Endothelial cell of umbilical vein (primary cell): ENCODE data around the gene GTF2F1. TPM values are rescaled to one million over a fixed set of nuclear protein-coding genes. Genes with fewer than 3 reads are reported as not detected.

ENCODE experiments used
- BruUV-seq: library from RNA; stranded (reverse); fragments of 400-500 nt; replicated peaks from 2 replicates; lab custom pipeline; 2021; lab: Mats Ljungman, UMichigan
- CTCF ChIA-PET: fragments of 300-600, 350-600 bp; sonication (Branson Sonifier 250); formaldehyde crosslinking; loops from one replicate; lab custom pipeline; 2021; ENCODE audit warnings: antibody characterized with exemption, inconsistent platforms; lab: Charles Lee
- POLR2A ChIA-PET: fragments of 300-600, 350-600 bp; sonication (Branson Sonifier 250); formaldehyde crosslinking; loops from one replicate; lab custom pipeline; 2021; ENCODE audit warnings: antibody characterized with exemption, inconsistent platforms; lab: Charles Lee
- DNase-seq: peaks from one replicate; pipeline ENCODE4 v3.0.0-alpha.2; 2011; ENCODE audit warnings: low read depth, low spot score
- FAIRE-seq: peaks from 2 replicates; lab custom pipeline; 2011; peaks lifted over from hg19 to GRCh38; lab: Jason Lieb, UNC
- H2AFZ ChIP-seq: 2 replicates; pipeline ENCODE4 v1.6.0; 2012; ENCODE audit warnings: low read depth, low read length, control low read depth, inconsistent platforms
- H3K27ac ChIP-seq: 2 replicates; pipeline ENCODE4 v1.5.1; 2011; ENCODE audit warnings: low read depth, mild to moderate bottlenecking, control low read depth, low read length, moderate library complexity; ENCODE audit not compliant: insufficient read depth
- H3K27me3 ChIP-seq, 2 experiments: 2 replicates each; pipeline versions ENCODE4 v1.6.0 to v1.6.1; 2011; ENCODE audit warnings: low read length in 2 of 2, mixed read lengths in 1 of 2; ENCODE audit not compliant: control insufficient read depth in 2 of 2, insufficient read depth in 2 of 2
- H3K36me3 ChIP-seq, 2 experiments: 2 replicates in 1 of 2; 3 replicates in 1 of 2; pipeline ENCODE4 v1.5.1; 2011; ENCODE audit warnings: low read length in 2 of 2, mild to moderate bottlenecking in 1 of 2, moderate library complexity in 1 of 2; ENCODE audit not compliant: control insufficient read depth in 2 of 2, insufficient read depth in 2 of 2; ENCODE audit errors: extremely low read depth in 1 of 2
- H3K4me1 ChIP-seq: 3 replicates; pipeline ENCODE4 v1.5.1; 2011; ENCODE audit warnings: mild to moderate bottlenecking, low read length; ENCODE audit not compliant: control insufficient read depth, insufficient read depth; ENCODE audit errors: extremely low read depth
- H3K4me2 ChIP-seq: 2 replicates; pipeline ENCODE4 v1.6.1; 2011; ENCODE audit warnings: low read length, control low read depth, mixed read lengths; ENCODE audit not compliant: insufficient read depth
- H3K4me3 ChIP-seq, 3 experiments: fragments of 200-600 bp in 1 of 3; sonication (generic), shearing (Covaris generic) in 1 of 3; replicated peaks in 1 of 3; 2 replicates each; pipeline ENCODE4 v1.5.1; 2011 to 2016; ENCODE audit warnings: control low read depth in 3 of 3, low read length in 3 of 3, mild to moderate bottlenecking in 2 of 3, inconsistent platforms in 1 of 3, low read depth in 1 of 3, moderate library complexity in 1 of 3; ENCODE audit not compliant: insufficient read depth in 1 of 3
- H3K79me2 ChIP-seq: 2 replicates; pipeline ENCODE4 v1.6.0; 2012; ENCODE audit warnings: low read length, inconsistent platforms; ENCODE audit not compliant: control insufficient read depth, insufficient read depth
- H3K9ac ChIP-seq: replicated peaks from 2 replicates; pipeline ENCODE3; 2011; ENCODE audit warnings: low read length, control low read depth; ENCODE audit not compliant: insufficient read depth; ENCODE audit errors: extremely low read depth
- H3K9me1 ChIP-seq: replicated peaks from 3 replicates; pipeline ENCODE4 v1.6.0; 2011; ENCODE audit warnings: mild to moderate bottlenecking, low read length; ENCODE audit not compliant: control insufficient read depth, insufficient read depth; ENCODE audit errors: extremely low read depth
- H3K9me3 ChIP-seq: replicated peaks from 2 replicates; pipeline ENCODE4 v1.5.1; 2012; ENCODE audit warnings: low read length, inconsistent platforms; ENCODE audit not compliant: control insufficient read depth, insufficient read depth
- H4K20me1 ChIP-seq: replicated peaks from 2 replicates; pipeline ENCODE3; 2011; ENCODE audit warnings: mild to moderate bottlenecking, low read length; ENCODE audit not compliant: control insufficient read depth, insufficient read depth; ENCODE audit errors: extremely low read depth
- CTCF ChIP-seq, 2 donors: IDR thresholded peaks; 1 replicate in 1 of 2; 2 replicates in 1 of 2; pipeline ENCODE4 v1.5.1; 2011; ENCODE audit warnings: low read length in 2 of 2, mild to moderate bottlenecking in 2 of 2, moderate library complexity in 2 of 2, control low read depth in 1 of 2, inconsistent platforms in 1 of 2, low read depth in 1 of 2; ENCODE audit not compliant: insufficient read depth in 1 of 2; ENCODE audit errors: extremely low read depth in 1 of 2
- EZH2 ChIP-seq: IDR thresholded peaks from 2 replicates; pipeline ENCODE4 v1.6.1; 2012; ENCODE audit warnings: borderline replicate concordance, low read depth, mild to moderate bottlenecking, moderate library complexity, low read length, inconsistent platforms; ENCODE audit not compliant: severe bottlenecking
- FOS ChIP-seq: IDR thresholded peaks from 2 replicates; pipeline ENCODE4 v1.6.1; 2011; ENCODE audit warnings: mild to moderate bottlenecking, low read length, moderate library complexity, borderline replicate concordance; ENCODE audit not compliant: insufficient read depth
- GATA2 ChIP-seq: IDR thresholded peaks from 2 replicates; pipeline ENCODE4 v1.7.0; 2011; ENCODE audit warnings: low read depth, mild to moderate bottlenecking, moderate library complexity, mixed read lengths, low read length; ENCODE audit not compliant: insufficient read length, insufficient read depth
- JUN ChIP-seq: IDR thresholded peaks from 2 replicates; pipeline ENCODE4 v1.6.1; 2011; ENCODE audit warnings: borderline replicate concordance, low read depth; ENCODE audit not compliant: insufficient read length, insufficient read depth
- MAX ChIP-seq: IDR thresholded peaks from 2 replicates; pipeline ENCODE4 v1.6.1; 2011; ENCODE audit not compliant: insufficient read depth, insufficient read length
- MYC ChIP-seq: IDR thresholded peaks from one replicate; pipeline ENCODE4 v1.6.1; 2011; ENCODE audit warnings: mild to moderate bottlenecking, low read depth, low read length
- POLR2A ChIP-seq: IDR thresholded peaks from 2 replicates; pipeline ENCODE4 v1.6.1; 2012; ENCODE audit warnings: low read depth, mild to moderate bottlenecking, control low read depth, low read length
- POLR2AphosphoS5 ChIP-seq: IDR thresholded peaks from 2 replicates; pipeline ENCODE4 v1.6.1; 2012; ENCODE audit warnings: low read depth, mild to moderate bottlenecking, control low read depth, low read length, moderate library complexity; ENCODE audit not compliant: insufficient read depth
- dilution Hi-C: fragments of 300-500 bp; cut with MboI; formaldehyde crosslinking; loops from one replicate; pipeline ENCODE4 v1.15.0; 2019; ENCODE audit warnings: low sequenced_read_pairs; ENCODE audit not compliant: extremely low pct_ligation_motif_present
- intact Hi-C: fragments of 100-400 bp; cut with micrococcal nuclease; formaldehyde crosslinking; loops from one replicate; pipeline ENCODE4 v1.10.0; 2022
- polyA plus RNA-seq, 4 experiments: library from polyadenylated mRNA; depleted of rRNA in 3 of 4; stranded (reverse) in 3 of 4; unstranded in 1 of 4; fragments of >200 nt; gene quantifications; 2 replicates each; pipeline versions ENCODE4 v1.2.1 to v1.2.3, GENCODE V29; 2011 to 2012; ENCODE audit warnings: missing spikeins in 1 of 4
- total RNA-seq: library from RNA; stranded (reverse); gene quantifications from 2 replicates; pipeline ENCODE4 v1.2.3, GENCODE V29; 2021

GTF2F1 gene
- total and polyA plus RNA-seq, 2 donors (not counting 3 experiments of a cell fraction or from before 2014, with no cell fraction given) = 44.8 to 56.4 TPM

DNA sequence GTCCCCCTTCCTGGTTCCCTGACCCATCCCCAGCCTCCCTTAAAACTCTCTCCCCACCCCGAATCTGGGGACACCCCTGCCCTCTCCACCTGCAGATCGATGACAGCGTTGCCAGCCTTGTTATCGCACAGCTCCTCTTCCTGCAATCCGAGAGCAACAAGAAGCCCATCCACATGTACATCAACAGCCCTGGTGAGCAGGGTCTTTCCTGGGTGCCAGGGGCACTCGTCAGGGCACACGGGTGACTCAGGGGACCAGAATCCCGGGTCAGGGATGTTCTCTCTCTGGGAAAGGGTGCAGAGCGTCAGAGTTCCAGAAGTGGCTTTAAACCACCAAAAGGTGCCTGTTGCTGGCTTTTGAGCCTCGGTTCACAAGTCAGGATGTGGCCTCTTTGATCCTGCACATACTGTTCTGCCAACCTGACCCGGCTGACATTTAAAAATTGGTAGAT lies 30.6 kb downstream of the GTF2F1 start:
- Histone ChIP-seq H3K4me2 (peak overlapping the region; percentile 72), H3K9ac (peak overlapping the region; percentile 77), H3K4me1 (peaks cover 7% of the 10 kb centered on the region), H4K20me1 (no peaks in the 10 kb centered on the region), H3K79me2 (peaks cover 13% of the 10 kb centered on the region), H3K27ac (peak overlapping the region; percentile 57), H3K27me3 (no peaks in the 10 kb centered on the region), H3K4me3 (peak overlapping the region; percentile 69 to 95 (median 77)), H3K9me1 (no peaks in the 10 kb centered on the region), H3K9me3 (no peaks in the 10 kb centered on the region), H2AFZ (peak overlapping the region; percentile 96), H3K36me3 (peaks cover 5 to 14% of the 10 kb centered on the region in 2 experiments)
- no peak for DNase-seq
- ChIA-PET POLR2A (interaction anchor here (3.4 kb wide), 1 partner anchor 10 kb away, joined by 16 read pairs; the partner anchor contains the start of gene ALKBH7), CTCF (interaction anchor here (1.1 to 1.7 kb wide), 5 partner anchors 10 to 237 kb away, joined by 3 to 8 read pairs (median 4); partner anchors contain the start of gene ALKBH7)
- TF ChIP-seq CTCF (IDR thresholded peaks at IDR 0.05; ENCODE audit: extremely low read depth in 1 of 2, insufficient read depth in 1 of 2, low read depth in 1 of 2, low read length in 2 of 2) = no peak
- no peak for TF ChIP-seq GATA2
- TF ChIP-seq EZH2 = no peak
- no peak for TF ChIP-seq MYC
- TF ChIP-seq MAX = no peak
- TF ChIP-seq POLR2AphosphoS5 = no peak
- TF ChIP-seq FOS = no peak
- TF ChIP-seq JUN = no peak
- TF ChIP-seq POLR2A = no peak
- dilution Hi-C loops = no loop called here
- intact Hi-C loops = no loop called here
- FAIRE-seq = no peak
- TSS peak; percentile 58 for BruUV-seq
